ENCODE results near the gene THRA. TPM values are rescaled to one million over a fixed set of nuclear protein-coding genes. Genes with fewer than 3 reads are reported as not detected.

The THRA gene
- total and polyA plus RNA-seq, 2 donors (not counting 3 experiments of a cell fraction or from before 2014, with no cell fraction given) = 17.4 to 29.6 TPM

GRCh38 chr17:40026816-40027613, 35.8 kb upstream of the THRA start:
- TF ChIP-seq POLR2AphosphoS5 (IDR thresholded peaks at IDR 0.05; ENCODE audit: insufficient read depth, low read depth, low read length) (peak; percentile 24), POLR2A (IDR thresholded peaks at IDR 0.05; ENCODE audit: low read depth, low read length) (no peak), FOS (IDR thresholded peaks at IDR 0.05; ENCODE audit: borderline replicate concordance, insufficient read depth, low read length) (no peak), CTCF (IDR thresholded peaks at IDR 0.05; ENCODE audit: extremely low read depth in 1 of 2, insufficient read depth in 1 of 2, low read depth in 1 of 2, low read length in 2 of 2) (peak; percentile 81 to 93), JUN (IDR thresholded peaks at IDR 0.05; ENCODE audit: borderline replicate concordance, insufficient read depth, insufficient read length, low read depth) (no peak)
- CTCF ChIA-PET = interaction anchor here (0.8 to 5.5 kb wide), 22 partner anchors 8 to 164 kb away, joined by 3 to 246 read pairs (median 5); partner anchors contain the start of genes CSF3 and PSMD3
- no peaks in the 10 kb centered on the region for H3K79me2 ChIP-seq (ENCODE audit: control insufficient read depth, insufficient read depth, low read length)
- intact Hi-C loops (cut with micrococcal nuclease) (loop anchor here (1.0 to 2.0 kb wide), 4 partner anchors 14 to 68 kb away; partner anchors contain the start of gene PSMD3), dilution Hi-C loops (cut with MboI; ENCODE audit: extremely low pct_ligation_motif_present, low sequenced_read_pairs) (no loop called here)
- FAIRE-seq (peak; percentile 80), DNase-seq (ENCODE audit: low read depth, low spot score) (peak; percentile 74)
- H3K9ac ChIP-seq (replicated peaks; ENCODE audit: extremely low read depth, insufficient read depth, low read length) = no peak overlapping the region
- H3K27me3 ChIP-seq (ENCODE audit: control insufficient read depth in 2 of 2, insufficient read depth in 2 of 2, low read length in 2 of 2) = no peaks in the 10 kb centered on the region
- H4K20me1 ChIP-seq (replicated peaks; ENCODE audit: control insufficient read depth, extremely low read depth, insufficient read depth, low read length) = no peaks in the 10 kb centered on the region
- peak overlapping the region; percentile 99 for H3K27ac ChIP-seq (ENCODE audit: insufficient read depth, low read depth, low read length)
- no TSS peak for BruUV-seq (replicated peaks)
- POLR2A ChIA-PET = interaction anchor here (1.1 to 1.5 kb wide), 2 partner anchors 12 to 13 kb away, joined by 5 to 6 read pairs; partner anchors contain the start of gene CSF3
- H3K4me1 ChIP-seq (ENCODE audit: control insufficient read depth, extremely low read depth, insufficient read depth, low read length) = peaks cover 48% of the 10 kb centered on the region
- no peaks in the 10 kb centered on the region for H3K9me3 ChIP-seq (replicated peaks; ENCODE audit: control insufficient read depth, insufficient read depth, low read length)
- H3K9me1 ChIP-seq (replicated peaks; ENCODE audit: control insufficient read depth, extremely low read depth, insufficient read depth, low read length) = no peaks in the 10 kb centered on the region
- no peak overlapping the region for H3K4me3 ChIP-seq (replicated peaks in 1 of 3; ENCODE audit: insufficient read depth in 1 of 3, low read depth in 1 of 3, low read length in 3 of 3)
- peaks cover 5 to 37% of the 10 kb centered on the region in 2 experiments for H3K36me3 ChIP-seq (ENCODE audit: control insufficient read depth in 2 of 2, extremely low read depth in 1 of 2, insufficient read depth in 2 of 2, low read length in 2 of 2)
- H3K4me2 ChIP-seq (ENCODE audit: insufficient read depth, low read length) = no peak overlapping the region
- H2AFZ ChIP-seq (ENCODE audit: low read depth, low read length) = no peak overlapping the region

Measured in endothelial cell of umbilical vein (primary cell).